ENCODE measurements around the gene UBE2G2. TPM values are rescaled to one million over a fixed set of nuclear protein-coding genes. Genes with fewer than 3 reads are reported as not detected.

UBE2G2 gene
- total RNA-seq, 2 donors from 2014 or later = 46.9 to 75.7 TPM

Other genes starting within 250 kb of the UBE2G2 start
- not detected for gene KRTAP10-3, start 243.0 kb downstream of the UBE2G2 start, total RNA-seq
- gene KRTAP10-4, start 228.1 kb downstream of the UBE2G2 start, total RNA-seq = not detected
- not detected for gene KRTAP10-5, start 221.2 kb downstream of the UBE2G2 start, total RNA-seq
- not detected for gene KRTAP10-6, start 209.3 kb downstream of the UBE2G2 start, total RNA-seq
- gene KRTAP10-7, start 201.2 kb downstream of the UBE2G2 start, total RNA-seq = not detected
- not detected for gene KRTAP10-8, start 189.7 kb downstream of the UBE2G2 start, total RNA-seq
- gene KRTAP10-9, start 174.7 kb downstream of the UBE2G2 start, total RNA-seq = not detected
- gene KRTAP10-10, start 164.5 kb downstream of the UBE2G2 start, total RNA-seq = not detected
- not detected for gene KRTAP10-11, start 155.4 kb downstream of the UBE2G2 start, total RNA-seq
- not detected for gene KRTAP12-4, start 147.2 kb downstream of the UBE2G2 start, total RNA-seq
- gene KRTAP12-3, start 143.9 kb downstream of the UBE2G2 start, total RNA-seq = not detected
- gene KRTAP12-2, start 134.9 kb downstream of the UBE2G2 start, total RNA-seq = not detected
- gene KRTAP12-1, start 119.7 kb downstream of the UBE2G2 start, total RNA-seq = not detected
- gene KRTAP10-12, start 104.6 kb downstream of the UBE2G2 start, total RNA-seq = not detected
- under 1 TPM in 1 of 2 donors, not detected in 1; 0.85 TPM for gene TSPEAR, start 90.2 kb downstream of the UBE2G2 start, total RNA-seq
- gene SUMO3, start 16.2 kb upstream of the UBE2G2 start, total RNA-seq = 10 to 100 TPM; 78.3 to 92.2 TPM
- gene PTTG1IP, start 71.9 kb upstream of the UBE2G2 start, total RNA-seq = 100 to 1,000 TPM; 216 to 244 TPM
- gene ITGB2, start 119.1 kb upstream of the UBE2G2 start, total RNA-seq = 10 to 100 TPM; 23.1 to 56.1 TPM
- 10 to 100 TPM; 21.4 to 24.8 TPM for gene SLX9, start 138.2 kb upstream of the UBE2G2 start, total RNA-seq

Measured in prostate gland (tissue), 2 donors.